Calu3 (cell line): ENCODE results near the gene P2RX1. TPM values are rescaled to one million over a fixed set of nuclear protein-coding genes. Genes with fewer than 3 reads are reported as not detected.
"Not testable (repeated sequence)": the region's sequence is repeated elsewhere in the genome, so short reads cannot be mapped to it uniquely, and the experiment has no call there.

ENCODE experiments used
- BruUV-seq: library from RNA; stranded (reverse); fragments of 400-500 nt; replicated peaks from 2 replicates; lab custom pipeline; 2021; lab: Mats Ljungman, UMichigan
- CTCF ChIA-PET: fragments of 300-600 bp; sonication (Branson Sonifier 250); formaldehyde crosslinking; loops from one replicate; lab custom pipeline; 2022; ENCODE audit warnings: antibody characterized with exemption; lab: Charles Lee
- DNase-seq: peaks from one replicate; pipeline ENCODE4 v3.0.0; 2022
- H3K27ac Mint-ChIP-seq: one replicate; pipeline ENCODE4 v1.8.0; 2022; ENCODE audit warnings: mixed read lengths; ENCODE audit not compliant: unreplicated experiment
- H3K27me3 Mint-ChIP-seq: one replicate; pipeline ENCODE4 v1.8.0; 2022; ENCODE audit warnings: mixed read lengths; ENCODE audit not compliant: unreplicated experiment
- H3K36me3 Mint-ChIP-seq: one replicate; pipeline ENCODE4 v1.8.0; 2022; ENCODE audit warnings: mild to moderate bottlenecking, moderate library complexity, mixed read lengths; ENCODE audit not compliant: insufficient read depth, unreplicated experiment
- H3K4me1 Mint-ChIP-seq: one replicate; pipeline ENCODE4 v1.8.0; 2022; ENCODE audit warnings: mild to moderate bottlenecking, low read depth, mixed read lengths; ENCODE audit not compliant: unreplicated experiment
- H3K4me3 Mint-ChIP-seq: one replicate; pipeline ENCODE4 v1.8.0; 2022; ENCODE audit warnings: mild to moderate bottlenecking, low read depth, moderate library complexity, mixed read lengths; ENCODE audit not compliant: unreplicated experiment
- H3K9me3 Mint-ChIP-seq: one replicate; pipeline ENCODE4 v1.8.0; 2022; ENCODE audit warnings: low read depth, mixed read lengths; ENCODE audit not compliant: unreplicated experiment
- CTCF ChIP-seq: fragments of 200-600 bp; IDR thresholded peaks from one replicate; pipeline ENCODE4 v1.8.0; 2022; ENCODE audit warnings: antibody characterized with exemption; ENCODE audit not compliant: unreplicated experiment
- intact Hi-C: fragments of 100-400 bp; cut with micrococcal nuclease; formaldehyde crosslinking; loops from one replicate; pipeline ENCODE4 v1.10.0; 2022; ENCODE audit not compliant: unreplicated experiment
- total RNA-seq: library from RNA; stranded (reverse); gene quantifications from 2 replicates; pipeline ENCODE4 v1.2.3, GENCODE V29; 2022

Gene P2RX1
- total RNA-seq, 1 experiment from 2014 or later, result not detected

GRCh38 chr17:3951420-3951819 is 35.2 kb upstream of the P2RX1 start:
- DNase-seq, result no peak
- no TSS peak for BruUV-seq
- Mint-ChIP-seq H3K4me3 (no peak overlapping the region), H3K4me1 (no peaks in the 10 kb centered on the region), H3K27me3 (no peaks in the 10 kb centered on the region), H3K27ac (no peak overlapping the region), H3K36me3 (no peaks in the 10 kb centered on the region), H3K9me3 (no peaks in the 10 kb centered on the region)
- CTCF ChIA-PET, result no interaction called here
- intact Hi-C loops, result no loop called here
- TF ChIP-seq CTCF, result no peak

GRCh38 chr17:3951003-3951402 is 34.7 kb upstream of the P2RX1 start:
- CTCF ChIA-PET, result no interaction called here
- no TSS peak for BruUV-seq
- Mint-ChIP-seq H3K27ac (no peak overlapping the region), H3K36me3 (no peaks in the 10 kb centered on the region), H3K27me3 (no peaks in the 10 kb centered on the region), H3K4me3 (no peak overlapping the region), H3K9me3 (no peaks in the 10 kb centered on the region), H3K4me1 (no peaks in the 10 kb centered on the region)
- intact Hi-C loops, result no loop called here
- no peak for DNase-seq
- no peak for TF ChIP-seq CTCF

- Mint-ChIP-seq H3K27me3 (no peaks in the 10 kb centered on the region), H3K27ac (no peak overlapping the region), H3K9me3 (no peaks in the 10 kb centered on the region), H3K36me3 (no peaks in the 10 kb centered on the region), H3K4me3 (no peak overlapping the region), H3K4me1 (no peaks in the 10 kb centered on the region)
- intact Hi-C loops, result no loop called here
- no peak for DNase-seq
- CTCF ChIA-PET, result no interaction called here
- no peak for TF ChIP-seq CTCF
- BruUV-seq, result no TSS peak
Observed at GRCh38 chr17:3950584-3950983, 34.3 kb upstream of the P2RX1 start.

- Mint-ChIP-seq H3K9me3 (no peaks in the 10 kb centered on the region), H3K4me1 (no peaks in the 10 kb centered on the region), H3K27ac (no peak overlapping the region), H3K36me3 (no peaks in the 10 kb centered on the region), H3K4me3 (no peak overlapping the region), H3K27me3 (no peaks in the 10 kb centered on the region)
- intact Hi-C loops, result no loop called here
- no peak for TF ChIP-seq CTCF
- no TSS peak for BruUV-seq
- DNase-seq, result no peak
- CTCF ChIA-PET, result interaction anchor here (0.7 kb wide), 1 partner anchor 106 kb away, joined by 6 read pairs; no protein-coding TSS in a partner anchor
Observed at GRCh38 chr17:3949418-3949817, 33.2 kb upstream of the P2RX1 start.

GRCh38 chr17:3948551-3948950 is 32.3 kb upstream of the P2RX1 start:
- H3K27me3 Mint-ChIP-seq, H3K4me1 Mint-ChIP-seq, H3K27ac Mint-ChIP-seq, H3K4me3 Mint-ChIP-seq, intact Hi-C loops, H3K9me3 Mint-ChIP-seq, H3K36me3 Mint-ChIP-seq, BruUV-seq, DNase-seq: not testable (repeated sequence)
- CTCF ChIA-PET, result interaction anchor here (0.8 kb wide), 1 partner anchor 14 kb away, joined by 3 read pairs; no protein-coding TSS in a partner anchor
